K562 (cell line): ENCODE measurements around the gene SYF2. TPM values are rescaled to one million over a fixed set of nuclear protein-coding genes. Genes with fewer than 3 reads are reported as not detected.
A peak's percentile ranks its signal among the peaks of the same experiment; 100 is the strongest.

Source experiments
- ARID1B ChIP-seq: fragments of 450-650 bp; IDR thresholded peaks from 2 replicates; pipeline ENCODE4 v1.6.1; 2016; ENCODE audit warnings: antibody characterized with exemption, mild to moderate bottlenecking, inconsistent platforms
- BRD9 ChIP-seq: fragments of 450-650 bp; IDR thresholded peaks from 2 replicates; pipeline ENCODE4 v1.6.1; 2018; ENCODE audit warnings: low read depth; ENCODE audit not compliant: partially characterized antibody
- CAMTA2 ChIP-seq: fragments of 250-450 bp; sonication (Bioruptor Pico); conservative IDR thresholded peaks from 2 replicates; pipeline ENCODE4 v1.5.1; 2022
- EWSR1 ChIP-seq: fragments of 450-650 bp; IDR thresholded peaks from 2 replicates; pipeline ENCODE4 v1.6.1; 2018; ENCODE audit warnings: borderline replicate concordance, mild to moderate bottlenecking, low read depth, moderate library complexity; ENCODE audit not compliant: partially characterized antibody
- HDAC1 ChIP-seq, 2 experiments: fragments of 450-650 bp; IDR thresholded peaks; 2 replicates each; pipeline ENCODE4 v1.6.1; 2016 to 2017; ENCODE audit warnings: inconsistent platforms in 1 of 2, mild to moderate bottlenecking in 1 of 2, moderate library complexity in 1 of 2
- RAD51 ChIP-seq: fragments of 450-650 bp; IDR thresholded peaks from 2 replicates; pipeline ENCODE4 v1.7.1; 2016; ENCODE audit warnings: low read depth, mild to moderate bottlenecking, borderline replicate concordance
- RFX1 ChIP-seq: fragments of 450-650 bp; IDR thresholded peaks from 2 replicates; pipeline ENCODE4 v1.6.1; 2016; ENCODE audit warnings: mild to moderate bottlenecking, moderate library complexity
- SMAD4 ChIP-seq: fragments of 250-450 bp; sonication (Bioruptor Pico); conservative IDR thresholded peaks from 2 replicates; pipeline ENCODE4 v1.8.0; 2021; ENCODE audit warnings: inconsistent platforms, mild to moderate bottlenecking, moderate library complexity
- SRSF9 ChIP-seq: fragments of 200-400 bp; formaldehyde crosslinking; IDR thresholded peaks from 2 replicates; pipeline ENCODE4 v1.6.1; 2017; ENCODE audit warnings: low read depth, low read length, borderline replicate concordance
- STAT5A ChIP-seq: IDR thresholded peaks from 2 replicates; pipeline ENCODE4 v1.6.1; 2012; ENCODE audit warnings: low read length, inconsistent platforms, borderline replicate concordance
- TBP ChIP-seq: optimal IDR thresholded peaks from 2 replicates; pipeline ENCODE3; 2011; ENCODE audit warnings: low read depth, low read length, improper control_type of control experiment
- TCF7L2 ChIP-seq: fragments of 150-350 bp; IDR thresholded peaks from 2 replicates; pipeline ENCODE4 v1.6.1; 2016; ENCODE audit warnings: low read depth, mild to moderate bottlenecking, low read length, moderate library complexity
- XRCC5 ChIP-seq: fragments of 200-400 bp; formaldehyde crosslinking; IDR thresholded peaks from 2 replicates; pipeline ENCODE4 v1.6.1; 2017; ENCODE audit warnings: low read depth, mild to moderate bottlenecking, low read length
- ZNF143 ChIP-seq: sonication (generic); formaldehyde crosslinking; IDR thresholded peaks from 2 replicates; pipeline ENCODE4 v1.9.0; 2022; ENCODE audit warnings: mild to moderate bottlenecking, missing genetic modification reagents
- ZNF165 ChIP-seq: fragments of 250-450 bp; sonication (Bioruptor Pico); IDR thresholded peaks from 2 replicates; pipeline ENCODE4 v1.4.0; 2020; ENCODE audit warnings: borderline replicate concordance
- ZNF184 ChIP-seq: sonication (generic); formaldehyde crosslinking; IDR thresholded peaks from 2 replicates; pipeline ENCODE4 v1.5.0; 2020; ENCODE audit warnings: missing genetic modification reagents
- ZNF717 ChIP-seq: fragments of 250-450 bp; sonication (Bioruptor Pico); IDR thresholded peaks from 2 replicates; pipeline ENCODE4 v1.5.0; 2021
- polyA plus RNA-seq, 8 experiments: library from polyadenylated mRNA; depleted of rRNA in 4 of 8; stranded (reverse) in 5 of 8; unstranded in 3 of 8; fragments of >200 nt; fragmentation: Nextera tagmentation in 2 of 8; fragmentation: Illumina TruSeq in 1 of 8; extraction: Ambion mirVana in 2 of 8; extraction: Trizol in 1 of 8; gene quantifications; 2 replicates each; pipeline versions ENCODE4 v1.2.1 to v1.2.3, GENCODE V29; 2011 to 2014; ENCODE audit warnings: inconsistent platforms in 1 of 8, missing spikeins in 1 of 8
- total RNA-seq, 7 experiments: library from RNA; depleted of rRNA in 6 of 7; stranded (reverse); fragments of >200 nt in 6 of 7; fragmentation: Illumina TruSeq in 2 of 7; extraction: Trizol in 2 of 7; gene quantifications; 2 replicates each; pipeline versions ENCODE4 v1.2.1 to v1.2.3, GENCODE V29; 2011 to 2021; ENCODE audit warnings: low replicate concordance in 1 of 7
- TF ChIP-seq, protein P1 (sequence below): sonication (generic); formaldehyde crosslinking; IDR thresholded peaks from 2 replicates; pipeline ENCODE4 v1.8.0; 2022; ENCODE audit warnings: mild to moderate bottlenecking, missing genetic modification reagents
- TF ChIP-seq, protein P2 (sequence below): sonication (generic); formaldehyde crosslinking; IDR thresholded peaks from 2 replicates; pipeline ENCODE4 v1.8.1; 2023; ENCODE audit warnings: missing genetic modification reagents, mild to moderate bottlenecking, borderline replicate concordance
- TF ChIP-seq, protein P3 (sequence below): fragments of 450-650 bp; IDR thresholded peaks from 2 replicates; pipeline ENCODE4 v1.6.1; 2016; ENCODE audit warnings: mild to moderate bottlenecking

Gene SYF2
- total and polyA plus RNA-seq, 9 of the 15 experiments (the other 6 are each of a cell fraction or from before 2014, with no cell fraction given): 20.9 to 69.0 (median 43.2) TPM

DNA sequence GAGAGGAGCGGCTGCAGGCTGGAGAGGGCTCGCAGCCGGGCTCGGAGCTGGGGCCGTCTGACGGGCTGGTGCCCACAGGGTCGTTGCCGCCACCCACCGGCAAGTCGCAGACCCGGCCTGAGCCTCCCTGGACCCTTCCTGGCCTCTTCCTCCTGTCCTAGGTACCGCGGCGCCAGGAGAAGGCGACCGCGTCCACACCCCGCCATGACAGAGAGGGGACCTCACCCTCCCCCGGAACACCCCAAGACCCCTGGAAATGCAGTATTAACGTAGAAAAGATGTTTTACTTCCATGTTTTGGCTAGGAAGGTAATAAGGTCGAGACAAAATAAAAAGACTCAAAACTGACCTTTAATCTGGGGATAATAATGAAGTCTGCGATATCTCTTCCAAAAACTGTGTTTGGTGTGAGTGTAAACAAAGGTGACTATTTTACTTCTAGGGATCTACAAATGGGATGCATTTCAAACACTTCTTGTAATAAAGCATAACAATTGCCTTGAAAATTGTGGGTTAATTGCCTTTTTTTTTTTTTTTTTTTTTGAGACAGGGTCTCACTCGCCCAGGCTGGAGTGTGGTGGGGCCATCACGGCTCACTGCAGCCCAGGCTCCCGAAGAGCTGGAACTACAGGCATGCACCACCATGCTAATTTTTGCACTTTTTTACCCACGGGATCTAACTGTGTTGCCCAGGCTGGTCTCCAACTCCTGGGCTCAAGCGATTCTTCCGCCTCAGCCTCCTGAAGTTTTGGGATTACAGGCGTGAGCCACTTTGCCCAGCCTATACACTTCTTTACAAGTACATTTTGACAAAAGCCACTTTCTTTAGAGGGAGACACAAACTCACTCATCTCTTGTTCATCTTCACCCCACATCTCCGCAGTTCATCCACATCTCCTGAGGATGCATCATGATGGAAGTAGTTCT, 15.8 kb upstream of the SYF2 start (continued):
- no peak for TF ChIP-seq ZNF717 (CRISPR knock-in tag)
- TF ChIP-seq, protein P1, sequence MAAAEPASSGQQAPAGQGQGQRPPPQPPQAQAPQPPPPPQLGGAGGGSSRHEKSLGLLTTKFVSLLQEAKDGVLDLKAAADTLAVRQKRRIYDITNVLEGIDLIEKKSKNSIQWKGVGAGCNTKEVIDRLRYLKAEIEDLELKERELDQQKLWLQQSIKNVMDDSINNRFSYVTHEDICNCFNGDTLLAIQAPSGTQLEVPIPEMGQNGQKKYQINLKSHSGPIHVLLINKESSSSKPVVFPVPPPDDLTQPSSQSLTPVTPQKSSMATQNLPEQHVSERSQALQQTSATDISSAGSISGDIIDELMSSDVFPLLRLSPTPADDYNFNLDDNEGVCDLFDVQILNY (CRISPR knock-in tag): peak; percentile 81; the same call in 1 of the 2 replicates
- TF ChIP-seq, protein P2, sequence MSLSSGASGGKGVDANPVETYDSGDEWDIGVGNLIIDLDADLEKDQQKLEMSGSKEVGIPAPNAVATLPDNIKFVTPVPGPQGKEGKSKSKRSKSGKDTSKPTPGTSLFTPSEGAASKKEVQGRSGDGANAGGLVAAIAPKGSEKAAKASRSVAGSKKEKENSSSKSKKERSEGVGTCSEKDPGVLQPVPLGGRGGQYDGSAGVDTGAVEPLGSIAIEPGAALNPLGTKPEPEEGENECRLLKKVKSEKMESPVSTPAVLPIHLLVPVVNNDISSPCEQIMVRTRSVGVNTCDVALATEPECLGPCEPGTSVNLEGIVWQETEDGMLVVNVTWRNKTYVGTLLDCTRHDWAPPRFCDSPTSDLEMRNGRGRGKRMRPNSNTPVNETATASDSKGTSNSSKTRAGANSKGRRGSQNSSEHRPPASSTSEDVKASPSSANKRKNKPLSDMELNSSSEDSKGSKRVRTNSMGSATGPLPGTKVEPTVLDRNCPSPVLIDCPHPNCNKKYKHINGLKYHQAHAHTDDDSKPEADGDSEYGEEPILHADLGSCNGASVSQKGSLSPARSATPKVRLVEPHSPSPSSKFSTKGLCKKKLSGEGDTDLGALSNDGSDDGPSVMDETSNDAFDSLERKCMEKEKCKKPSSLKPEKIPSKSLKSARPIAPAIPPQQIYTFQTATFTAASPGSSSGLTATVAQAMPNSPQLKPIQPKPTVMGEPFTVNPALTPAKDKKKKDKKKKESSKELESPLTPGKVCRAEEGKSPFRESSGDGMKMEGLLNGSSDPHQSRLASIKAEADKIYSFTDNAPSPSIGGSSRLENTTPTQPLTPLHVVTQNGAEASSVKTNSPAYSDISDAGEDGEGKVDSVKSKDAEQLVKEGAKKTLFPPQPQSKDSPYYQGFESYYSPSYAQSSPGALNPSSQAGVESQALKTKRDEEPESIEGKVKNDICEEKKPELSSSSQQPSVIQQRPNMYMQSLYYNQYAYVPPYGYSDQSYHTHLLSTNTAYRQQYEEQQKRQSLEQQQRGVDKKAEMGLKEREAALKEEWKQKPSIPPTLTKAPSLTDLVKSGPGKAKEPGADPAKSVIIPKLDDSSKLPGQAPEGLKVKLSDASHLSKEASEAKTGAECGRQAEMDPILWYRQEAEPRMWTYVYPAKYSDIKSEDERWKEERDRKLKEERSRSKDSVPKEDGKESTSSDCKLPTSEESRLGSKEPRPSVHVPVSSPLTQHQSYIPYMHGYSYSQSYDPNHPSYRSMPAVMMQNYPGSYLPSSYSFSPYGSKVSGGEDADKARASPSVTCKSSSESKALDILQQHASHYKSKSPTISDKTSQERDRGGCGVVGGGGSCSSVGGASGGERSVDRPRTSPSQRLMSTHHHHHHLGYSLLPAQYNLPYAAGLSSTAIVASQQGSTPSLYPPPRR (CRISPR knock-in tag): no peak
- TF ChIP-seq CAMTA2 (CRISPR knock-in tag): no peak
- TF ChIP-seq BRD9: no peak
- TF ChIP-seq, protein P3, sequence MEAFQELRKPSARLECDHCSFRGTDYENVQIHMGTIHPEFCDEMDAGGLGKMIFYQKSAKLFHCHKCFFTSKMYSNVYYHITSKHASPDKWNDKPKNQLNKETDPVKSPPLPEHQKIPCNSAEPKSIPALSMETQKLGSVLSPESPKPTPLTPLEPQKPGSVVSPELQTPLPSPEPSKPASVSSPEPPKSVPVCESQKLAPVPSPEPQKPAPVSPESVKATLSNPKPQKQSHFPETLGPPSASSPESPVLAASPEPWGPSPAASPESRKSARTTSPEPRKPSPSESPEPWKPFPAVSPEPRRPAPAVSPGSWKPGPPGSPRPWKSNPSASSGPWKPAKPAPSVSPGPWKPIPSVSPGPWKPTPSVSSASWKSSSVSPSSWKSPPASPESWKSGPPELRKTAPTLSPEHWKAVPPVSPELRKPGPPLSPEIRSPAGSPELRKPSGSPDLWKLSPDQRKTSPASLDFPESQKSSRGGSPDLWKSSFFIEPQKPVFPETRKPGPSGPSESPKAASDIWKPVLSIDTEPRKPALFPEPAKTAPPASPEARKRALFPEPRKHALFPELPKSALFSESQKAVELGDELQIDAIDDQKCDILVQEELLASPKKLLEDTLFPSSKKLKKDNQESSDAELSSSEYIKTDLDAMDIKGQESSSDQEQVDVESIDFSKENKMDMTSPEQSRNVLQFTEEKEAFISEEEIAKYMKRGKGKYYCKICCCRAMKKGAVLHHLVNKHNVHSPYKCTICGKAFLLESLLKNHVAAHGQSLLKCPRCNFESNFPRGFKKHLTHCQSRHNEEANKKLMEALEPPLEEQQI: no peak
- 0 out of 2 replicates have a peak, but pooled peaks have one; percentile 2 for TF ChIP-seq XRCC5
- no peak for TF ChIP-seq TBP
- no peak for TF ChIP-seq ZNF143
- no peak for TF ChIP-seq RAD51
- no peak for TF ChIP-seq EWSR1
- TF ChIP-seq ZNF184 (CRISPR knock-in tag): no peak
- no peak for TF ChIP-seq SRSF9
- TF ChIP-seq HDAC1 (IDR thresholded peaks at IDR 0.05): no peak
- TF ChIP-seq RFX1: no peak
- peak; percentile 32 for TF ChIP-seq SMAD4 (CRISPR knock-in tag)
- no peak for TF ChIP-seq TCF7L2
- 0 out of 2 replicates have a peak, but pooled peaks have one; percentile 22 for TF ChIP-seq ARID1B
- no peak for TF ChIP-seq STAT5A
- 0 out of 2 replicates have a peak, but pooled peaks have one; percentile 42 for TF ChIP-seq ZNF165 (CRISPR knock-in tag)
